ENCODE data around the gene XKRX.

GRCh38 chrX:100964362-100964761 lies 35.6 kb upstream of the XKRX start:
- no peak for TF ChIP-seq POLR2AphosphoS5 (IDR thresholded peaks at IDR 0.05; ENCODE audit: borderline replicate concordance, low read depth, low read length)
- TF ChIP-seq EZH2 (IDR thresholded peaks at IDR 0.05): no peak

Data from SK-N-MC (cell line).